GM23338 (cell line): ENCODE measurements around the gene DNAL1. TPM values are rescaled to one million over a fixed set of nuclear protein-coding genes. Genes with fewer than 3 reads are reported as not detected.

Experiments used
- EZH2phosphoT487 ChIP-seq: fragments of 200-600 bp; sonication (generic); IDR thresholded peaks from one replicate; pipeline ENCODE4 v1.8.1; 2018; ENCODE audit warnings: antibody characterized with exemption; ENCODE audit not compliant: unreplicated experiment
- NANOG ChIP-seq: IDR thresholded peaks from 2 replicates; pipeline ENCODE4 v1.6.1; 2016; ENCODE audit warnings: antibody characterized with exemption, borderline replicate concordance
- POLR2AphosphoS5 ChIP-seq: IDR thresholded peaks from 2 replicates; pipeline ENCODE4 v1.6.1; 2016; ENCODE audit warnings: antibody characterized with exemption, low read depth
- ZNF114 ChIP-seq: fragments of 250-450 bp; sonication (Bioruptor Pico); IDR thresholded peaks from 2 replicates; pipeline ENCODE4 v1.5.0; 2020; ENCODE audit warnings: mild to moderate bottlenecking, moderate library complexity
- polyA plus RNA-seq: library from polyadenylated mRNA; unstranded; fragments of >200 nt; fragmentation: Nextera tagmentation; extraction: Ambion mirVana; gene quantifications from 2 replicates; pipeline ENCODE4 v1.2.1, GENCODE V29; 2016
- total RNA-seq: library from RNA; depleted of rRNA; stranded (reverse); fragments of >200 nt; shearing (Covaris generic); gene quantifications from 2 replicates; pipeline ENCODE4 v1.2.3, GENCODE V29; 2014
- TF ChIP-seq, protein P1 (sequence below): fragments of 250-450 bp; sonication (Bioruptor Pico); IDR thresholded peaks from 2 replicates; pipeline ENCODE4 v1.5.0; 2020; ENCODE audit warnings: mild to moderate bottlenecking, moderate library complexity
- TF ChIP-seq, protein P2 (sequence below): IDR thresholded peaks from one replicate; pipeline ENCODE4 v1.6.1; 2018; ENCODE audit warnings: antibody characterized with exemption; ENCODE audit not compliant: unreplicated experiment

The DNAL1 gene
- total and polyA plus RNA-seq, 2 experiments from 2014 or later, result 7.6 to 29.3 TPM

DNA sequence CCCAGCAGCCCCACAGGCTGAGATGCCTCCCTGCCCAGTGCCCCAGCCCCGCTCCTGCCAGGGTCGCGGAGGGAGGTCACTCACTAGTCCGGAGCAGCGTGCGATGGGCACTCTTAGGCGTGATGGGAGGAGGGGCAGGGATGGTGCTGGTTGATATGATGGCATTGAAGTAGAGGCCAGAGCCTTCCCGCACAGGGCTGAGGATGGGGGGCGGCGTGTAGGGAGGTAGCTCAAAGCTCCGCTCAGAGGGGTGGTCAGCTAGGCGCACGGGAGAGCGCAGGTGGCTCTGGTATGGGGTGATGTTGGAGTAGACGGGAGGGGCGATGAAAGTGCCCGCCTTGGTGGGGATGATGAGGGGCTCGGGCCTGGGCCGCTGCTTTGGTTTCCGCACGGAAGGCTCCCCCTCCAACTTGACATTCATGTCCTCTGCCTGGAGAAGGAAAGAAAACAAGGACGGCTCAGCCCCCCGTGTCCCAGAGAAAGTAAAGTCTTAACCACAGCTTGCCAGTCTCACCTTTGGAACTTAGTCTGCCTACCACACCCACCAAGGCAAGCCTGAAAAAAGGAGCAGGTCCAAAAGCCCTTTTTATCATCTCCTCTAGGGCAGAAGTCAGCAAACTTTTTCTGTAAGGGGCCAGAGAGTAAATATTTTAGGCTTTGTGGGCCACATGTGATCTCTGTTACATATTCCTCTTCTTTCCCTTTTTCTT lies 84.9 kb downstream of the DNAL1 start (continued):
- TF ChIP-seq, protein P1, sequence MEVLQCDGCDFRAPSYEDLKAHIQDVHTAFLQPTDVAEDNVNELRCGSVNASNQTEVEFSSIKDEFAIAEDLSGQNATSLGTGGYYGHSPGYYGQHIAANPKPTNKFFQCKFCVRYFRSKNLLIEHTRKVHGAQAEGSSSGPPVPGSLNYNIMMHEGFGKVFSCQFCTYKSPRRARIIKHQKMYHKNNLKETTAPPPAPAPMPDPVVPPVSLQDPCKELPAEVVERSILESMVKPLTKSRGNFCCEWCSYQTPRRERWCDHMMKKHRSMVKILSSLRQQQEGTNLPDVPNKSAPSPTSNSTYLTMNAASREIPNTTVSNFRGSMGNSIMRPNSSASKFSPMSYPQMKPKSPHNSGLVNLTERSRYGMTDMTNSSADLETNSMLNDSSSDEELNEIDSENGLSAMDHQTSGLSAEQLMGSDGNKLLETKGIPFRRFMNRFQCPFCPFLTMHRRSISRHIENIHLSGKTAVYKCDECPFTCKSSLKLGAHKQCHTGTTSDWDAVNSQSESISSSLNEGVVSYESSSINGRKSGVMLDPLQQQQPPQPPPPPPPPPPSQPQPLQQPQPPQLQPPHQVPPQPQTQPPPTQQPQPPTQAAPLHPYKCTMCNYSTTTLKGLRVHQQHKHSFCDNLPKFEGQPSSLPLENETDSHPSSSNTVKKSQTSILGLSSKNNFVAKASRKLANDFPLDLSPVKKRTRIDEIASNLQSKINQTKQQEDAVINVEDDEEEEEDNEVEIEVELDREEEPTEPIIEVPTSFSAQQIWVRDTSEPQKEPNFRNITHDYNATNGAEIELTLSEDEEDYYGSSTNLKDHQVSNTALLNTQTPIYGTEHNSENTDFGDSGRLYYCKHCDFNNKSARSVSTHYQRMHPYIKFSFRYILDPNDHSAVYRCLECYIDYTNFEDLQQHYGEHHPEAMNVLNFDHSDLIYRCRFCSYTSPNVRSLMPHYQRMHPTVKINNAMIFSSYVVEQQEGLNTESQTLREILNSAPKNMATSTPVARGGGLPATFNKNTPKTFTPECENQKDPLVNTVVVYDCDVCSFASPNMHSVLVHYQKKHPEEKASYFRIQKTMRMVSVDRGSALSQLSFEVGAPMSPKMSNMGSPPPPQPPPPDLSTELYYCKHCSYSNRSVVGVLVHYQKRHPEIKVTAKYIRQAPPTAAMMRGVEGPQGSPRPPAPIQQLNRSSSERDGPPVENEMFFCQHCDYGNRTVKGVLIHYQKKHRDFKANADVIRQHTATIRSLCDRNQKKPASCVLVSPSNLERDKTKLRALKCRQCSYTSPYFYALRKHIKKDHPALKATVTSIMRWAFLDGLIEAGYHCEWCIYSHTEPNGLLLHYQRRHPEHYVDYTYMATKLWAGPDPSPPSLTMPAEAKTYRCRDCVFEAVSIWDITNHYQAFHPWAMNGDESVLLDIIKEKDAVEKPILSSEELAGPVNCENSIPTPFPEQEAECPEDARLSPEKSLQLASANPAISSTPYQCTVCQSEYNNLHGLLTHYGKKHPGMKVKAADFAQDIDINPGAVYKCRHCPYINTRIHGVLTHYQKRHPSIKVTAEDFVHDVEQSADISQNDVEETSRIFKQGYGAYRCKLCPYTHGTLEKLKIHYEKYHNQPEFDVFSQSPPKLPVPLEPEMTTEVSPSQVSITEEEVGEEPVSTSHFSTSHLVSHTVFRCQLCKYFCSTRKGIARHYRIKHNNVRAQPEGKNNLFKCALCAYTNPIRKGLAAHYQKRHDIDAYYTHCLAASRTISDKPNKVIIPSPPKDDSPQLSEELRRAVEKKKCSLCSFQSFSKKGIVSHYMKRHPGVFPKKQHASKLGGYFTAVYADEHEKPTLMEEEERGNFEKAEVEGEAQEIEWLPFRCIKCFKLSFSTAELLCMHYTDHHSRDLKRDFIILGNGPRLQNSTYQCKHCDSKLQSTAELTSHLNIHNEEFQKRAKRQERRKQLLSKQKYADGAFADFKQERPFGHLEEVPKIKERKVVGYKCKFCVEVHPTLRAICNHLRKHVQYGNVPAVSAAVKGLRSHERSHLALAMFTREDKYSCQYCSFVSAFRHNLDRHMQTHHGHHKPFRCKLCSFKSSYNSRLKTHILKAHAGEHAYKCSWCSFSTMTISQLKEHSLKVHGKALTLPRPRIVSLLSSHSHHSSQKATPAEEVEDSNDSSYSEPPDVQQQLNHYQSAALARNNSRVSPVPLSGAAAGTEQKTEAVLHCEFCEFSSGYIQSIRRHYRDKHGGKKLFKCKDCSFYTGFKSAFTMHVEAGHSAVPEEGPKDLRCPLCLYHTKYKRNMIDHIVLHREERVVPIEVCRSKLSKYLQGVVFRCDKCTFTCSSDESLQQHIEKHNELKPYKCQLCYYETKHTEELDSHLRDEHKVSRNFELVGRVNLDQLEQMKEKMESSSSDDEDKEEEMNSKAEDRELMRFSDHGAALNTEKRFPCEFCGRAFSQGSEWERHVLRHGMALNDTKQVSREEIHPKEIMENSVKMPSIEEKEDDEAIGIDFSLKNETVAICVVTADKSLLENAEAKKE (CRISPR knock-in tag), result no peak
- TF ChIP-seq, protein P2, sequence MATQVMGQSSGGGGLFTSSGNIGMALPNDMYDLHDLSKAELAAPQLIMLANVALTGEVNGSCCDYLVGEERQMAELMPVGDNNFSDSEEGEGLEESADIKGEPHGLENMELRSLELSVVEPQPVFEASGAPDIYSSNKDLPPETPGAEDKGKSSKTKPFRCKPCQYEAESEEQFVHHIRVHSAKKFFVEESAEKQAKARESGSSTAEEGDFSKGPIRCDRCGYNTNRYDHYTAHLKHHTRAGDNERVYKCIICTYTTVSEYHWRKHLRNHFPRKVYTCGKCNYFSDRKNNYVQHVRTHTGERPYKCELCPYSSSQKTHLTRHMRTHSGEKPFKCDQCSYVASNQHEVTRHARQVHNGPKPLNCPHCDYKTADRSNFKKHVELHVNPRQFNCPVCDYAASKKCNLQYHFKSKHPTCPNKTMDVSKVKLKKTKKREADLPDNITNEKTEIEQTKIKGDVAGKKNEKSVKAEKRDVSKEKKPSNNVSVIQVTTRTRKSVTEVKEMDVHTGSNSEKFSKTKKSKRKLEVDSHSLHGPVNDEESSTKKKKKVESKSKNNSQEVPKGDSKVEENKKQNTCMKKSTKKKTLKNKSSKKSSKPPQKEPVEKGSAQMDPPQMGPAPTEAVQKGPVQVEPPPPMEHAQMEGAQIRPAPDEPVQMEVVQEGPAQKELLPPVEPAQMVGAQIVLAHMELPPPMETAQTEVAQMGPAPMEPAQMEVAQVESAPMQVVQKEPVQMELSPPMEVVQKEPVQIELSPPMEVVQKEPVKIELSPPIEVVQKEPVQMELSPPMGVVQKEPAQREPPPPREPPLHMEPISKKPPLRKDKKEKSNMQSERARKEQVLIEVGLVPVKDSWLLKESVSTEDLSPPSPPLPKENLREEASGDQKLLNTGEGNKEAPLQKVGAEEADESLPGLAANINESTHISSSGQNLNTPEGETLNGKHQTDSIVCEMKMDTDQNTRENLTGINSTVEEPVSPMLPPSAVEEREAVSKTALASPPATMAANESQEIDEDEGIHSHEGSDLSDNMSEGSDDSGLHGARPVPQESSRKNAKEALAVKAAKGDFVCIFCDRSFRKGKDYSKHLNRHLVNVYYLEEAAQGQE, result no peak
- no peak for TF ChIP-seq POLR2AphosphoS5
- TF ChIP-seq NANOG, result no peak
- no peak for TF ChIP-seq EZH2phosphoT487
- TF ChIP-seq ZNF114, result no peak
